A673 (cell line): ENCODE data around the gene ITPKB. TPM values are rescaled to one million over a fixed set of nuclear protein-coding genes. Genes with fewer than 3 reads are reported as not detected.

Experiments used
- Bru-seq: library from RNA; stranded (reverse); fragments of 400-500 nt; gene quantifications from one replicate; lab custom pipeline; 2021; lab: Mats Ljungman, UMichigan
- BruChase-seq, 2 experiments: library from RNA; stranded (reverse); fragments of 400-500 nt; gene quantifications; one replicate each; lab custom pipeline; 2021; lab: Mats Ljungman, UMichigan
- BruUV-seq: library from RNA; stranded (reverse); fragments of 400-500 nt; replicated peaks from 2 replicates; lab custom pipeline; 2021; lab: Mats Ljungman, UMichigan
- CTCF ChIA-PET: fragments of 300-600 bp; sonication (Branson Sonifier 250); formaldehyde crosslinking; loops from one replicate; lab custom pipeline; 2022; ENCODE audit warnings: antibody characterized with exemption; lab: Charles Lee
- POLR2A ChIA-PET: fragments of 300-600 bp; sonication (Branson Sonifier 250); formaldehyde crosslinking; loops from one replicate; lab custom pipeline; 2022; ENCODE audit warnings: antibody characterized with exemption; ENCODE audit not compliant: low non-redundant PET; lab: Charles Lee
- DNase-seq: peaks from one replicate; pipeline ENCODE4 v3.0.0-alpha.2; 2015; ENCODE audit warnings: low spot score
- H3K27ac ChIP-seq: fragments of 200-600 bp; sonication (generic); 2 replicates; pipeline ENCODE4 v1.5.1; 2016; ENCODE audit warnings: mixed run types, low read depth, mild to moderate bottlenecking, mixed read lengths, antibody characterized with exemption, low read length; ENCODE audit not compliant: poor library complexity, severe bottlenecking
- H3K27me3 ChIP-seq: fragments of 200-600 bp; sonication (generic); replicated peaks from 2 replicates; pipeline ENCODE4 v1.6.1; 2017; ENCODE audit warnings: mixed run types, low read depth, mild to moderate bottlenecking, mixed read lengths, antibody characterized with exemption, low read length; ENCODE audit not compliant: insufficient read depth, poor library complexity
- H3K36me3 ChIP-seq: fragments of 200-600 bp; sonication (generic); 2 replicates; pipeline ENCODE4 v1.6.1; 2016; ENCODE audit warnings: mixed run types, mild to moderate bottlenecking, mixed read lengths, antibody characterized with exemption, low read length; ENCODE audit not compliant: insufficient read depth, poor library complexity, severe bottlenecking
- H3K4me1 ChIP-seq: fragments of 200-600 bp; sonication (generic); 2 replicates; pipeline ENCODE4 v1.6.1; 2017; ENCODE audit warnings: mixed run types, mild to moderate bottlenecking, mixed read lengths, antibody characterized with exemption, low read length; ENCODE audit not compliant: insufficient read depth, poor library complexity, severe bottlenecking
- H3K4me3 ChIP-seq: fragments of 200-600 bp; sonication (generic); 2 replicates; pipeline ENCODE4 v1.5.1; 2016; ENCODE audit warnings: low read depth, mixed run types, mild to moderate bottlenecking, mixed read lengths, low read length; ENCODE audit not compliant: poor library complexity, severe bottlenecking
- H3K9me3 ChIP-seq: fragments of 200-600 bp; sonication (generic); 2 replicates; pipeline ENCODE4 v1.6.1; 2016; ENCODE audit warnings: mixed run types, low read depth, mild to moderate bottlenecking, mixed read lengths, antibody characterized with exemption, low read length; ENCODE audit not compliant: poor library complexity, severe bottlenecking
- EZH2 ChIP-seq: fragments of 200-600 bp; sonication (generic); IDR thresholded peaks from 2 replicates; pipeline ENCODE4 v1.6.1; 2017; ENCODE audit warnings: borderline replicate concordance, low read depth, mild to moderate bottlenecking, mixed read lengths, antibody characterized with exemption, low read length; ENCODE audit not compliant: poor library complexity, severe bottlenecking
- intact Hi-C: fragments of 100-400 bp; cut with micrococcal nuclease; formaldehyde crosslinking; loops from one replicate; pipeline ENCODE4 v1.10.0; 2022; ENCODE audit not compliant: unreplicated experiment
- long read RNA-seq: library from polyadenylated mRNA; stranded (forward); transcript quantifications from one replicate; pipeline ENCODE4 v2.0.0, GENCODE V29; 2022
- total RNA-seq: library from RNA; stranded (reverse); gene quantifications from 2 replicates; pipeline ENCODE4 v1.2.3, GENCODE V29; 2021
- TF ChIP-seq, protein P1 (sequence below): fragments of 300-800, 200-600 bp; sonication (generic); conservative IDR thresholded peaks from 2 replicates; pipeline ENCODE4 v1.5.1; 2017; ENCODE audit warnings: low read depth, mild to moderate bottlenecking, antibody characterized with exemption, low read length, moderate library complexity, mixed read lengths

Gene ITPKB
- total RNA-seq (12.5 and 14.1 TPM in 2 replicates), Bru-seq, nascent RNA (percentile 59 among the genes with signal in this experiment), BruChase-seq, experiment 1, labeled RNA remaining after a 2-hour chase (percentile 58 among the genes with signal in this experiment), BruChase-seq, experiment 2, labeled RNA remaining after a 6-hour chase (percentile 57 among the genes with signal in this experiment)
- long read RNA-seq, full-length matches to known transcripts = 2 of 6 reads
- long read RNA-seq, partial matches to known transcripts = 1 of 6 reads
- long read RNA-seq, other reads (novel, unspliced or antisense) = 3 of 6 reads

DNA sequence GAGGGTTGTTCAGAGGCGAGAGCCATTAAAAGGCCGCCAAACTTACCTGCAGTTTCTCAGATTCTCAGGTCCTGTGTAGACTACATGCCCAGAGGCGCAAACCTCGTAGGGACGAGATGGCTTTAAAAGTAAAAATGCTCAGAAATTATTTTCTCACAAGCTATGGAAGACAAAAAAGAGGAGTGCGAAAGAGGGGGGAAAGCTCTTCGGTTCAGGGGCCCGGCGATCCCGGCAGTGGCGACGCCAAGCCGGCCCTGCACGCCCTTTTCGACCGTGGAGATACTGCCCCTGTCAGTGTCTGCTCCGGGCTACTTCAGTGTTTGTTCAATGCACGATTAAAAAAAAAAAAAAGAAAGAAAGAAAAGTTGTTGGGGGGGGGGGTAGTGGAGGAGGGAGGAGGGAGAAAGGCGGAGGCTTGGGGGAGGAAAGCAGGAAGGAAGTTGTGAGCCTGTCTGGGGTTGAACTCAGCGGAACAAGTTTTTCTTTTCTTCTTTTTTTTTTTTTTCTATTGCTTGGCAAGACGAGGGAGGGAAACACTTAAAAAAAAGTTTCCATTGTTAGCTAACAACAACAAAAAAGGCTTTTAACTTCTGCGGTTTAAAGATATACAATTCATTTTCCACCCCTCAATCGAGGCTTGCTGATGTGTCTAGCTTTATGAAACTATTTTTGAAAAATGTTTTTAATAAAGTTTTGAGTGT lies at the start of gene ITPKB:
Gene ITPKB (minus strand): TSS at position 288 of the 701 bp plus-strand sequence. CDS start 1,824 bp downstream, outside the sequence.
- H3K27ac ChIP-seq = peak within 1 kb of the TSS; percentile 82
- peak; percentile 73 for DNase-seq
- no TSS peak for BruUV-seq
- no peaks in the 10 kb centered on the region for H3K27me3 ChIP-seq
- peak within 1 kb of the TSS; percentile 86 for H3K4me3 ChIP-seq
- POLR2A ChIA-PET = interaction anchor here (0.6 kb wide), 1 partner anchor 956 kb away, joined by 3 read pairs; no protein-coding TSS in a partner anchor
- no peaks in the 10 kb centered on the region for H3K9me3 ChIP-seq
- CTCF ChIA-PET = interaction anchor here (0.7 kb wide), 1 partner anchor 133 kb away, joined by 5 read pairs; no protein-coding TSS in a partner anchor
- intact Hi-C loops = loop anchor here (1.0 to 5.0 kb wide), 2 partner anchors 37 to 198 kb away; no protein-coding TSS in a partner anchor
- no peaks in the 10 kb centered on the region for H3K36me3 ChIP-seq
- H3K4me1 ChIP-seq = peaks cover 9% of the 10 kb centered on the region
- TF ChIP-seq EZH2 = no peak
- TF ChIP-seq, protein P1, sequence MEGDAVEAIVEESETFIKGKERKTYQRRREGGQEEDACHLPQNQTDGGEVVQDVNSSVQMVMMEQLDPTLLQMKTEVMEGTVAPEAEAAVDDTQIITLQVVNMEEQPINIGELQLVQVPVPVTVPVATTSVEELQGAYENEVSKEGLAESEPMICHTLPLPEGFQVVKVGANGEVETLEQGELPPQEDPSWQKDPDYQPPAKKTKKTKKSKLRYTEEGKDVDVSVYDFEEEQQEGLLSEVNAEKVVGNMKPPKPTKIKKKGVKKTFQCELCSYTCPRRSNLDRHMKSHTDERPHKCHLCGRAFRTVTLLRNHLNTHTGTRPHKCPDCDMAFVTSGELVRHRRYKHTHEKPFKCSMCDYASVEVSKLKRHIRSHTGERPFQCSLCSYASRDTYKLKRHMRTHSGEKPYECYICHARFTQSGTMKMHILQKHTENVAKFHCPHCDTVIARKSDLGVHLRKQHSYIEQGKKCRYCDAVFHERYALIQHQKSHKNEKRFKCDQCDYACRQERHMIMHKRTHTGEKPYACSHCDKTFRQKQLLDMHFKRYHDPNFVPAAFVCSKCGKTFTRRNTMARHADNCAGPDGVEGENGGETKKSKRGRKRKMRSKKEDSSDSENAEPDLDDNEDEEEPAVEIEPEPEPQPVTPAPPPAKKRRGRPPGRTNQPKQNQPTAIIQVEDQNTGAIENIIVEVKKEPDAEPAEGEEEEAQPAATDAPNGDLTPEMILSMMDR = no peak

DNA sequence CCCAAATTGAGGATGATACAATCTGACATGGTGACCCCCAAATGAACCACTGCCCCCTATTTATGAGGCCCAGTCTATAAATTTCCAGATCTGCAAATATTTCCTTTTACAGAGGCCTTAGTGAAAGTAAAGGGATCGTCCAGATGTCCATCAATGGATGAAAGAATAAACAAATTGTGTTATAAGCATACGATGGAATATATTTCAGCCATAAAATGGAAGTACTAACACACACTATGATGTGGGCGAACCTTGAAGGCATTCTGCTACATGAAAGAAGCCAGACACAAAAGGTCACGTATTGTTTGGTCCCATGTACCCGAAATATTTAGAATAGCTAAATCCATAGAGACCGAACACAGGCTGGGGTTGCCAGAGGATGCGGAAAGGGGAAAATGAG lies 48.6 kb upstream of the ITPKB start:
- no peak overlapping the region for H3K27ac ChIP-seq
- no peak for TF ChIP-seq EZH2
- TF ChIP-seq, protein P1 = no peak
- H3K27me3 ChIP-seq = no peaks in the 10 kb centered on the region
- no peaks in the 10 kb centered on the region for H3K36me3 ChIP-seq
- BruUV-seq = no TSS peak
- H3K9me3 ChIP-seq = no peaks in the 10 kb centered on the region
- DNase-seq = no peak
- intact Hi-C loops = no loop called here
- no peak overlapping the region for H3K4me3 ChIP-seq
- H3K4me1 ChIP-seq = no peaks in the 10 kb centered on the region
- POLR2A ChIA-PET = interaction anchor here (0.7 kb wide), 1 partner anchor 76 kb away, joined by 3 read pairs; no protein-coding TSS in a partner anchor
- CTCF ChIA-PET = no interaction called here

DNA sequence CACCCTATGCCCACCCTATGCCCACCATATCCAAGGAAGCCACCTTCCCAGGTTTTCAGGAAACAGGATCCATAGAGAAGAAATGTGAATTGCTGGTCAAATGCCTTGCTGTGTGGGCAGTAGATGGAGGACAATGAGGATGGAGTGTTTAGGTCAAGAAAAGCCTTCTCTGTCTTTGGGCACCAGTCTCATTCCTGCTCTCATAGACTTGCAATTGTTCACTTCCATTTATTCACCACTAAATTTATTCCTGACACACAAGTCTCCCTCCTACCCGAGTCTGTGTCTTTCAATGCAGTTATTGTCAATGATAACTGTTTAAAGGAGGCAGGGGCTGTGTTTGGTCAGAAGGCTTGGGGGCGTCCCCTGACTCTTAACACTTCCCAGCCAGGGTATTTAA lies 48.0 kb upstream of the ITPKB start:
- no TSS peak for BruUV-seq
- intact Hi-C loops = no loop called here
- Histone ChIP-seq H3K27me3 (no peaks in the 10 kb centered on the region), H3K36me3 (no peaks in the 10 kb centered on the region), H3K4me1 (no peaks in the 10 kb centered on the region), H3K27ac (no peak overlapping the region), H3K4me3 (no peak overlapping the region), H3K9me3 (no peaks in the 10 kb centered on the region)
- TF ChIP-seq EZH2 = no peak
- TF ChIP-seq, protein P1 = no peak
- DNase-seq = no peak
- ChIA-PET POLR2A (no interaction called here), CTCF (no interaction called here)
